ENCODE results near the gene CAPRIN2. TPM values are rescaled to one million over a fixed set of nuclear protein-coding genes. Genes with fewer than 3 reads are reported as not detected.

The CAPRIN2 gene
- total and polyA plus RNA-seq, 2 donors (not counting 1 experiment from before 2014, with no cell fraction given), result 10.8 to 17.2 TPM

- H4K20me1 ChIP-seq (ENCODE audit: control insufficient read depth, extremely low read depth, insufficient read depth, low read length), result no peaks in the 10 kb centered on the region
- no peaks in the 10 kb centered on the region for H3K4me1 ChIP-seq (ENCODE audit: control insufficient read depth, extremely low read depth, insufficient read depth, low read length)
- no peaks in the 10 kb centered on the region for H3K27me3 ChIP-seq (ENCODE audit: control insufficient read depth, insufficient read depth, low read length)
- no peaks in the 10 kb centered on the region for H3K36me3 ChIP-seq (ENCODE audit: control insufficient read depth, insufficient read depth, low read length)
- H2AFZ ChIP-seq (ENCODE audit: low read length), result no peak overlapping the region
- TF ChIP-seq EZH2 (IDR thresholded peaks at IDR 0.05; ENCODE audit: low read length, missing control alignments) (no peak), CTCF (conservative IDR thresholded peaks at IDR 0.05 in 1 of 2, IDR thresholded peaks at IDR 0.05 in 1 of 2; ENCODE audit: low read depth in 1 of 2, low read length in 2 of 2) (no peak)
- no peak overlapping the region for H3K27ac ChIP-seq (ENCODE audit: insufficient read depth, low read length)
- H3K9ac ChIP-seq (ENCODE audit: insufficient read depth, low read length), result no peak overlapping the region
- H3K4me3 ChIP-seq (replicated peaks in 1 of 4; ENCODE audit: control extremely low read depth in 1 of 4, insufficient read depth in 1 of 4, low read depth in 3 of 4, low read length in 4 of 4), result no peak overlapping the region
- H3K4me2 ChIP-seq (ENCODE audit: extremely low read depth, insufficient read depth, low read length), result no peak overlapping the region
- peak in 1 of 2 donors; percentile 51 for DNase-seq (ENCODE audit: low read depth in 2 of 2)
- H3K9me3 ChIP-seq (ENCODE audit: control insufficient read depth, insufficient read depth, low read depth, low read length), result no peaks in the 10 kb centered on the region
- H3K79me2 ChIP-seq (ENCODE audit: control insufficient read depth, insufficient read depth, low read length), result peaks cover 1% of the 10 kb centered on the region
These were observed 54.4 kb downstream of the CAPRIN2 start for GRCh38 chr12:30700216-30700900.

- TF ChIP-seq EZH2 (IDR thresholded peaks at IDR 0.05; ENCODE audit: low read length, missing control alignments) (no peak), CTCF (conservative IDR thresholded peaks at IDR 0.05 in 1 of 2, IDR thresholded peaks at IDR 0.05 in 1 of 2; ENCODE audit: low read depth in 1 of 2, low read length in 2 of 2) (no peak)
- no peak overlapping the region for H3K9ac ChIP-seq (ENCODE audit: insufficient read depth, low read length)
- H3K4me1 ChIP-seq (ENCODE audit: control insufficient read depth, extremely low read depth, insufficient read depth, low read length), result no peaks in the 10 kb centered on the region
- no peaks in the 10 kb centered on the region for H3K27me3 ChIP-seq (ENCODE audit: control insufficient read depth, insufficient read depth, low read length)
- H3K79me2 ChIP-seq (ENCODE audit: control insufficient read depth, insufficient read depth, low read length), result peaks cover 19% of the 10 kb centered on the region
- H3K9me3 ChIP-seq (ENCODE audit: control insufficient read depth, insufficient read depth, low read depth, low read length), result no peaks in the 10 kb centered on the region
- no peaks in the 10 kb centered on the region for H4K20me1 ChIP-seq (ENCODE audit: control insufficient read depth, extremely low read depth, insufficient read depth, low read length)
- H3K4me3 ChIP-seq (replicated peaks in 1 of 4; ENCODE audit: control extremely low read depth in 1 of 4, insufficient read depth in 1 of 4, low read depth in 3 of 4, low read length in 4 of 4), result no peak overlapping the region
- H3K36me3 ChIP-seq (ENCODE audit: control insufficient read depth, insufficient read depth, low read length), result no peaks in the 10 kb centered on the region
- H3K27ac ChIP-seq (ENCODE audit: insufficient read depth, low read length), result no peak overlapping the region
- no peak for DNase-seq (ENCODE audit: low read depth in 2 of 2)
- H3K4me2 ChIP-seq (ENCODE audit: extremely low read depth, insufficient read depth, low read length), result no peak overlapping the region
- no peak overlapping the region for H2AFZ ChIP-seq (ENCODE audit: low read length)
These were observed 56.4 kb downstream of the CAPRIN2 start for GRCh38 chr12:30698346-30698745.

- TF ChIP-seq CTCF (conservative IDR thresholded peaks at IDR 0.05 in 1 of 2, IDR thresholded peaks at IDR 0.05 in 1 of 2; ENCODE audit: low read depth in 1 of 2, low read length in 2 of 2) (no peak), EZH2 (IDR thresholded peaks at IDR 0.05; ENCODE audit: low read length, missing control alignments) (no peak)
- H3K9ac ChIP-seq (ENCODE audit: insufficient read depth, low read length), result no peak overlapping the region
- no peak overlapping the region for H2AFZ ChIP-seq (ENCODE audit: low read length)
- H3K4me3 ChIP-seq (replicated peaks in 1 of 4; ENCODE audit: control extremely low read depth in 1 of 4, insufficient read depth in 1 of 4, low read depth in 3 of 4, low read length in 4 of 4), result no peak overlapping the region
- H3K79me2 ChIP-seq (ENCODE audit: control insufficient read depth, insufficient read depth, low read length), result peaks cover 26% of the 10 kb centered on the region
- H3K4me2 ChIP-seq (ENCODE audit: extremely low read depth, insufficient read depth, low read length), result no peak overlapping the region
- no peak overlapping the region for H3K27ac ChIP-seq (ENCODE audit: insufficient read depth, low read length)
- H4K20me1 ChIP-seq (ENCODE audit: control insufficient read depth, extremely low read depth, insufficient read depth, low read length), result no peaks in the 10 kb centered on the region
- no peaks in the 10 kb centered on the region for H3K27me3 ChIP-seq (ENCODE audit: control insufficient read depth, insufficient read depth, low read length)
- H3K9me3 ChIP-seq (ENCODE audit: control insufficient read depth, insufficient read depth, low read depth, low read length), result no peaks in the 10 kb centered on the region
- no peaks in the 10 kb centered on the region for H3K36me3 ChIP-seq (ENCODE audit: control insufficient read depth, insufficient read depth, low read length)
- no peaks in the 10 kb centered on the region for H3K4me1 ChIP-seq (ENCODE audit: control insufficient read depth, extremely low read depth, insufficient read depth, low read length)
- no peak for DNase-seq (ENCODE audit: low read depth in 2 of 2)
These were observed 57.8 kb downstream of the CAPRIN2 start for GRCh38 chr12:30696943-30697342.
